K562 (cell line): ENCODE measurements around the gene CSTPP1. TPM values are rescaled to one million over a fixed set of nuclear protein-coding genes. Genes with fewer than 3 reads are reported as not detected.

Experiments used
- CC2D1A ChIP-seq: fragments of 450-650 bp; IDR thresholded peaks from 2 replicates; pipeline ENCODE4 v1.6.1; 2017; ENCODE audit warnings: mild to moderate bottlenecking
- CGGBP1 ChIP-seq: fragments of 250-450 bp; sonication (Bioruptor Pico); IDR thresholded peaks from 2 replicates; pipeline ENCODE4 v1.9.0; 2021; ENCODE audit warnings: mild to moderate bottlenecking
- DNMT1 ChIP-seq: fragments of 450-650 bp; IDR thresholded peaks from 2 replicates; pipeline ENCODE4 v1.6.1; 2016; ENCODE audit warnings: antibody characterized with exemption, mild to moderate bottlenecking
- EGR1 ChIP-seq: fragments of 450-650 bp; conservative IDR thresholded peaks from 2 replicates; pipeline ENCODE4 v1.6.1; 2017; ENCODE audit warnings: mild to moderate bottlenecking
- ELF1 ChIP-seq: fragments of 200-800 bp; sonication (Bioruptor generic); IDR thresholded peaks from 2 replicates; pipeline ENCODE4 v1.6.1; 2016; ENCODE audit warnings: missing genetic modification characterization, missing compliant biosample characterization
- EP400 ChIP-seq: fragments of 450-650 bp; IDR thresholded peaks from 2 replicates; pipeline ENCODE4 v1.6.1; 2017; ENCODE audit warnings: antibody characterized with exemption, mild to moderate bottlenecking, moderate library complexity
- FOXP1 ChIP-seq: sonication (generic); formaldehyde crosslinking; IDR thresholded peaks from 2 replicates; pipeline ENCODE4 v1.8.0; 2022; ENCODE audit warnings: mild to moderate bottlenecking, missing genetic modification reagents
- HNRNPL ChIP-seq: fragments of 200-400 bp; formaldehyde crosslinking; IDR thresholded peaks from 2 replicates; pipeline ENCODE4 v1.6.1; 2017; ENCODE audit warnings: low read depth, mild to moderate bottlenecking, low read length
- JUND ChIP-seq, 2 experiments: IDR thresholded peaks; 2 replicates in 1 of 2; 3 replicates in 1 of 2; pipeline ENCODE4 v1.6.1; 2011; ENCODE audit warnings: borderline replicate concordance in 2 of 2, low read depth in 2 of 2, low read length in 2 of 2, improper control_type of control experiment in 1 of 2, missing biosample characterization in 1 of 2, missing genetic modification characterization in 1 of 2, missing genetic modification reagents in 1 of 2
- L3MBTL2 ChIP-seq: fragments of 450-650 bp; IDR thresholded peaks from 2 replicates; pipeline ENCODE4 v1.6.1; 2016; ENCODE audit warnings: mild to moderate bottlenecking, moderate library complexity
- NKRF ChIP-seq: fragments of 450-650 bp; IDR thresholded peaks from 2 replicates; pipeline ENCODE4 v1.6.1; 2016; ENCODE audit warnings: borderline replicate concordance
- NONO ChIP-seq, 2 experiments: fragments of 200-400 bp in 1 of 2; fragments of 450-650 bp in 1 of 2; formaldehyde crosslinking in 1 of 2; IDR thresholded peaks; 2 replicates each; pipeline ENCODE4 v1.6.1; 2017; ENCODE audit warnings: low read depth in 2 of 2, mild to moderate bottlenecking in 2 of 2, moderate library complexity in 2 of 2, low read length in 1 of 2
- POLR2G ChIP-seq: fragments of 200-400 bp; formaldehyde crosslinking; IDR thresholded peaks from 2 replicates; pipeline ENCODE4 v1.6.1; 2017; ENCODE audit warnings: low read depth, mild to moderate bottlenecking, antibody characterized with exemption, low read length, moderate library complexity
- PTBP1 ChIP-seq: fragments of 200-400 bp; formaldehyde crosslinking; IDR thresholded peaks from 2 replicates; pipeline ENCODE4 v1.6.1; 2017; ENCODE audit warnings: low read depth, low read length
- ZBTB40 ChIP-seq, 2 experiments: fragments of 450-650 bp in 1 of 2; sonication (generic) in 1 of 2; formaldehyde crosslinking in 1 of 2; IDR thresholded peaks; 2 replicates each; pipeline versions ENCODE4 v1.7.1 to v1.9.0; 2016 to 2022; ENCODE audit warnings: inconsistent platforms in 1 of 2, mild to moderate bottlenecking in 1 of 2, missing genetic modification reagents in 1 of 2
- ZNF384 ChIP-seq: IDR thresholded peaks from 2 replicates; pipeline ENCODE4 v1.6.1; 2012; ENCODE audit warnings: low read depth, low read length, improper control_type of control experiment
- polyA plus RNA-seq, 8 experiments: library from polyadenylated mRNA; depleted of rRNA in 4 of 8; stranded (reverse) in 5 of 8; unstranded in 3 of 8; fragments of >200 nt; fragmentation: Nextera tagmentation in 2 of 8; fragmentation: Illumina TruSeq in 1 of 8; extraction: Ambion mirVana in 2 of 8; extraction: Trizol in 1 of 8; gene quantifications; 2 replicates each; pipeline versions ENCODE4 v1.2.1 to v1.2.3, GENCODE V29; 2011 to 2014; ENCODE audit warnings: inconsistent platforms in 1 of 8, missing spikeins in 1 of 8
- total RNA-seq, 7 experiments: library from RNA; depleted of rRNA in 6 of 7; stranded (reverse); fragments of >200 nt in 6 of 7; fragmentation: Illumina TruSeq in 2 of 7; extraction: Trizol in 2 of 7; gene quantifications; 2 replicates each; pipeline versions ENCODE4 v1.2.1 to v1.2.3, GENCODE V29; 2011 to 2021; ENCODE audit warnings: low replicate concordance in 1 of 7

The CSTPP1 gene
- total and polyA plus RNA-seq, 9 of the 15 experiments (the other 6 are each of a cell fraction or from before 2014, with no cell fraction given), result 6.5 to 17.8 (median 9.2) TPM

- no peak for TF ChIP-seq ZBTB40 (IDR thresholded peaks at IDR 0.05)
- TF ChIP-seq ZBTB40 (CRISPR knock-in tag; IDR thresholded peaks at IDR 0.05), result no peak
- TF ChIP-seq NKRF, result no peak
- no peak for TF ChIP-seq FOXP1 (CRISPR knock-in tag)
- TF ChIP-seq CGGBP1 (CRISPR knock-in tag), result no peak
- peak in 1 of 2 experiments; percentile 51; a peak in 1 of 4 replicates for TF ChIP-seq NONO (IDR thresholded peaks at IDR 0.05; ENCODE audit: low read depth in 2 of 2, low read length in 1 of 2)
- no peak for TF ChIP-seq POLR2G
- TF ChIP-seq CC2D1A, result peak; percentile 79
- 0 out of 2 replicates have a peak, but pooled peaks have one; percentile 22 for TF ChIP-seq ELF1 (tag)
- TF ChIP-seq PTBP1, result no peak
- peak; percentile 33; the same call in 1 of the 2 replicates for TF ChIP-seq ZNF384
- peak; percentile 30; the same call in 1 of the 2 replicates for TF ChIP-seq L3MBTL2
- TF ChIP-seq HNRNPL, result no peak
- peak; percentile 100 for TF ChIP-seq JUND (IDR thresholded peaks at IDR 0.05; ENCODE audit: borderline replicate concordance, low read depth, low read length)
- TF ChIP-seq JUND (tag; IDR thresholded peaks at IDR 0.05; ENCODE audit: borderline replicate concordance, low read depth, low read length), result peak; percentile 99
- no peak for TF ChIP-seq DNMT1
- TF ChIP-seq EP400, result no peak
- no peak for TF ChIP-seq EGR1
These were observed 119.8 kb downstream of the CSTPP1 start (continued) for GRCh38 chr11:47056261-47056915.
